A549 treated with AZD9567 at 1 μM for 4 hours (cell line): ENCODE measurements around the gene CCDC85C. TPM values are rescaled to one million over a fixed set of nuclear protein-coding genes. Genes with fewer than 3 reads are reported as not detected.

Source experiments
- total RNA-seq: library from RNA; stranded (reverse); fragments of 200-300 nt; extraction: Qiagen RNA extraction; gene quantifications from 5 replicates; pipeline ENCODE4 v1.2.3, GENCODE V29; 2022; ENCODE audit not compliant: insufficient read depth

Gene CCDC85C
- total RNA-seq = 23.8 to 37.1 TPM (median 35.0 TPM) in 5 replicates

GRCh38 chr14:99603471-99604277 is at the start of gene CCDC85C:
Gene CCDC85C, minus strand, starts transcription at chr14:99604207. Its CDS starts 248 bp downstream, at chr14:99603959.

DNA sequence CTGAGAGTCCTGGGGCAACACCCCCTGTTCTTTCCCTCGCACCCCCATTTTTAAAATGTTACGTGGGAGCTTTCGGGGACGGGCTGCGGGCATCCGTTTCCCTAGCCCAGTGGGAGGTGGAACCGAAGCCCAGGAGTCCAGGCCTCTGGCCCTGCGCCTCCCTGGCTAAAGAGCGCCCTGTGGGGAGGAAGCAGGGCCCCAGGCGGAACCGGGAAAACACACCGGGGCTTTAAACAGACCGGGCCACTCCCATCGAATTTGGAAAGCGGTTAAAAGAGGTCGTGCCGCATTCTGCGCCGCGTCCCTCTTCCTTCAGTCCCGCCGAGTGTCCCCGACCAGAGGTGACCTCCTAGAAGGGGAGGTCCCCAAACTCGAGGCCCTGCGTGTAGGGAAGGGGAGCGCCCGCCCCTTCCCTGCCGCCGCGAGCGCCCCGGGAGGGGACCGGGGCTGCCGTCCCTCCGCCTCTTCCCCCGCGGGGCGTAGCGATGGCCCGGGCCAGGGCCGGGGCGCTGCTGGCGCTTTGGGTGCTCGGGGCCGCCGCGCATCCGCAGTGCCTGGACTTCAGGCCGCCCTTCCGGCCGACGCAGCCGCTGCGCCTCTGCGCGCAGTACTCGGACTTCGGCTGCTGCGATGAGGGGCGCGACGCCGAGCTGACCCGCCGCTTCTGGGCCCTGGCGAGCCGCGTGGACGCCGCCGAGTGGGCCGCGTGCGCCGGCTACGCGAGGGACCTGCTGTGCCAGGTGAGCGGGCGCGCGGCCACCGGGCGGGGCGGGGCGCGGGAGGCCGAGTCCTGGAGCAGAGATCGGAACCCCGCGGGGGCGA is 40.9 kb upstream of the CCDC85C start, which contains the start of gene HHIPL1:
Gene HHIPL1 (plus strand): TSS at position 407 of the 822 bp plus-strand sequence. CDS start 79 bp downstream, at position 486.

DNA sequence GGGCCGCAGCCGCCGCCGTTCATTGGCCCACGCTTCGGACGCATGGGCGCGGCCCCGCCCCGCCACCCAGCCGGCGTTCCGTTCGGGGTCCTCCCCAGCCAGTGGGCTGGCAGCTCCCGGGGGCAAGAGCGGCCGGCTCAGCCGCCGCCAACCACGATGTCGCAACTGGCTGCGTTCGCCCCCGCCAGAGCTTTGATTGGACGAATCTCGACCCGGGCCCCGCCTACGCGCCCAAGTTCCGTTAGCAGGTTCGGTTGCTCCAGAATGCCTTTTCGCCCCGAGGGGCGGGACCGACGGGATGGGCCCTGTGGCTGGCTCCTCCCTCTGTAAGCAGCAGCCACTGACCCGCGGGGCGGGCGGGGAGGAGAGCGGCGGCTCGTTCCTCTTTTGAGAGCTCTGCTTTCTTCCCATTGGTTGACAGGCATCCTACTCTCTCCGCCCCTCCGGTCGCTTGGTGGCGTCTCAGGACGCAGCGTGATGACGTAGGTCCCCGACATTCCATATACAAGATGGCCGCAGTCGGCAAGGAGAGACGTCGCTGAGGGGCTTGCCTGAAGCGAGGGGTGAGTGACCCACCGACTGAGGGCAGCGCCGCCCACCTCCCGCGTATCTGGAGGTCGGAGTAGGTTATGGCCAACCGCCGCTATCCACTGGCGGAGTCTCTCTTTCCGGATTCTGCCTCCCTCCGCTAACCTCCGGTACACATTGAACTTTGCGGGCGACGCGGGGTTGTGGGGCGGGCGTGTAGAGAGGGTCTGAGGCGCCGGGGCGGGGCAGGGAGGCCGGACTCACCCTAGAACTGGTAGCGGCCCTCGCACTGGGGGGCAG is 122.9 kb downstream of the CCDC85C start, which contains the start of gene CCNK:
Gene CCNK (plus strand): TSS at position 493 of the 828 bp plus-strand sequence. CDS start 11,269 bp downstream, outside the sequence.

GRCh38 chr14:99479906-99480869 is 123.8 kb downstream of the CCDC85C start, which contains the start of gene SETD3:
Gene SETD3, minus strand, starts transcription at chr14:99480859. Its CDS starts 15,054 bp downstream, at chr14:99465805.

Other genes with a start within 250 kb of the CCDC85C start
- 41.9 to 52.5 TPM (median 47.4 TPM) in 5 replicates for gene SETD3, start 123.3 kb downstream of the CCDC85C start, total RNA-seq
- 45.7 to 74.1 TPM (median 48.0 TPM) in 5 replicates for gene CCNK, start 122.8 kb downstream of the CCDC85C start, total RNA-seq
- gene HHIPL1, start 40.9 kb upstream of the CCDC85C start, total RNA-seq = 0.13 to 0.19 TPM (median 0.17 TPM) in 4 of 5 replicates, not detected in the other
- gene CYP46A1, start 80.1 kb upstream of the CCDC85C start, total RNA-seq = 0.14 to 0.23 TPM (median 0.15 TPM) in 4 of 5 replicates, not detected in the other
- gene EML1, start 189.2 kb upstream of the CCDC85C start, total RNA-seq = 32.7 to 69.7 TPM (median 35.8 TPM) in 5 replicates